Trophoblast cell (in vitro differentiated cells and primary cell): ENCODE data around the gene MYLIP.

Experiments
- DNase-seq, 2 donors: peaks; one replicate each; pipeline ENCODE4 v3.0.0-alpha.2; 2016
- H2AFZ ChIP-seq: 2 replicates; pipeline ENCODE4 v1.6.1; 2013; ENCODE audit warnings: low read length, moderate library complexity, mild to moderate bottlenecking; ENCODE audit not compliant: insufficient read depth, poor library complexity
- H2AK5ac ChIP-seq: 2 replicates; pipeline ENCODE4 v1.6.1; 2013; ENCODE audit warnings: mild to moderate bottlenecking, low read length
- H2BK120ac ChIP-seq: 2 replicates; pipeline ENCODE4 v1.6.1; 2013; ENCODE audit warnings: low read length, mild to moderate bottlenecking, moderate library complexity; ENCODE audit not compliant: insufficient read depth, poor library complexity
- H2BK12ac ChIP-seq: 2 replicates; pipeline ENCODE4 v1.6.1; 2013; ENCODE audit warnings: mild to moderate bottlenecking, low read length, moderate library complexity
- H2BK5ac ChIP-seq: 2 replicates; pipeline ENCODE4 v1.6.1; 2013; ENCODE audit warnings: low read length, low read depth, moderate library complexity, mild to moderate bottlenecking; ENCODE audit not compliant: poor library complexity
- H3K14ac ChIP-seq: 2 replicates; pipeline ENCODE4 v1.6.1; 2013; ENCODE audit warnings: mild to moderate bottlenecking, low read length
- H3K18ac ChIP-seq: 2 replicates; pipeline ENCODE4 v1.6.1; 2013; ENCODE audit warnings: mild to moderate bottlenecking, low read length
- H3K23ac ChIP-seq: 2 replicates; pipeline ENCODE4 v1.6.1; 2013; ENCODE audit warnings: low read length
- H3K27ac ChIP-seq: 2 replicates; pipeline ENCODE4 v1.5.1; 2013; ENCODE audit warnings: low read depth, mild to moderate bottlenecking, inconsistent platforms, low read length, moderate library complexity
- H3K27me3 ChIP-seq: 2 replicates; pipeline ENCODE4 v1.6.1; 2013; ENCODE audit warnings: inconsistent platforms, mild to moderate bottlenecking, low read length, moderate library complexity; ENCODE audit not compliant: insufficient read depth
- H3K36me3 ChIP-seq, 2 experiments: 1 replicate in 1 of 2; 2 replicates in 1 of 2; pipeline ENCODE4 v1.6.1; 2013; ENCODE audit warnings: low read length in 2 of 2, mild to moderate bottlenecking in 2 of 2, moderate library complexity in 1 of 2; ENCODE audit not compliant: insufficient read depth in 2 of 2, control insufficient read depth in 1 of 2
- H3K4ac ChIP-seq: 2 replicates; pipeline ENCODE4 v1.6.1; 2013; ENCODE audit warnings: low read depth, mild to moderate bottlenecking, low read length, moderate library complexity
- H3K4me1 ChIP-seq, 2 experiments: 1 replicate in 1 of 2; 2 replicates in 1 of 2; pipeline ENCODE4 v1.6.1; 2013; ENCODE audit warnings: low read length in 2 of 2, mild to moderate bottlenecking in 2 of 2, moderate library complexity in 1 of 2; ENCODE audit not compliant: insufficient read depth in 2 of 2, control insufficient read depth in 1 of 2
- H3K4me2 ChIP-seq: 2 replicates; pipeline ENCODE4 v1.6.1; 2013; ENCODE audit warnings: inconsistent platforms, mild to moderate bottlenecking, low read length, moderate library complexity
- H3K4me3 ChIP-seq: 2 replicates; pipeline ENCODE4 v1.5.1; 2013; ENCODE audit warnings: mild to moderate bottlenecking, low read depth, low read length, inconsistent platforms
- H3K79me1 ChIP-seq: one replicate; pipeline ENCODE4 v1.6.1; 2013; ENCODE audit warnings: low read length
- H3K79me2 ChIP-seq: 2 replicates; pipeline ENCODE4 v1.6.1; 2013; ENCODE audit warnings: low read length, mild to moderate bottlenecking; ENCODE audit not compliant: control insufficient read depth, insufficient read depth, poor library complexity
- H3K9ac ChIP-seq: 2 replicates; pipeline ENCODE4 v1.6.1; 2013; ENCODE audit warnings: mild to moderate bottlenecking, low read length
- H3K9me3 ChIP-seq: 2 replicates; pipeline ENCODE4 v1.6.1; 2013; ENCODE audit warnings: low read depth, mild to moderate bottlenecking, control low read depth, inconsistent platforms, low read length; ENCODE audit not compliant: insufficient read depth
- H4K12ac ChIP-seq: 2 replicates; pipeline ENCODE4 v1.6.1; 2013; ENCODE audit warnings: low read depth, mild to moderate bottlenecking, low read length, moderate library complexity
- H4K8ac ChIP-seq: 2 replicates; pipeline ENCODE4 v1.6.1; 2013; ENCODE audit warnings: low read depth, mild to moderate bottlenecking, low read length, moderate library complexity
- H4K91ac ChIP-seq: one replicate; pipeline ENCODE4 v1.6.1; 2013; ENCODE audit warnings: low read depth, mild to moderate bottlenecking, low read length, moderate library complexity
- WGBS: extraction: QIAGEN DNeasy Blood & Tissue Kit; methylation state at CpG from one replicate; pipeline ENCODE4 v1.1.7; 2013; ENCODE audit warnings: missing lambda C conversion rate; ENCODE audit not compliant: insufficient read length, insufficient coverage; ENCODE audit errors: extremely low coverage; 5-methylcytosine and 5-hydroxymethylcytosine counted together

Gene MYLIP

GRCh38 chr6:16183187-16183664, 54.3 kb downstream of the MYLIP start:
- H3K79me2 ChIP-seq, result no peaks in the 10 kb centered on the region
- H4K12ac ChIP-seq, result no peak overlapping the region
- no peak overlapping the region for H3K4me2 ChIP-seq
- H3K18ac ChIP-seq, result no peak overlapping the region
- no peak overlapping the region for H4K91ac ChIP-seq
- H3K9ac ChIP-seq, result no peak overlapping the region
- no peak overlapping the region for H3K14ac ChIP-seq
- no peaks in the 10 kb centered on the region for H3K79me1 ChIP-seq
- H4K8ac ChIP-seq, result no peak overlapping the region
- H2BK120ac ChIP-seq, result no peak overlapping the region
- no CpG with 5 or more reads among the region's 4 CpGs for WGBS
- H2BK12ac ChIP-seq, result no peak overlapping the region
- H2AK5ac ChIP-seq, result no peak overlapping the region
- H3K27ac ChIP-seq, result no peak overlapping the region
- no peaks in the 10 kb centered on the region for H3K27me3 ChIP-seq
- DNase-seq, result peak in 1 of 2 donors; percentile 73
- H3K9me3 ChIP-seq, result peaks cover 1% of the 10 kb centered on the region
- H3K36me3 ChIP-seq, result no peaks in the 10 kb centered on the region
- H3K4ac ChIP-seq, result no peak overlapping the region
- H2BK5ac ChIP-seq, result no peak overlapping the region
- H3K23ac ChIP-seq, result no peak overlapping the region
- H3K4me1 ChIP-seq, result peaks cover 0 to 3% of the 10 kb centered on the region in 2 experiments
- H3K4me3 ChIP-seq, result no peak overlapping the region
- H2AFZ ChIP-seq, result no peak overlapping the region

GRCh38 chr6:16184129-16184528, 55.2 kb downstream of the MYLIP start:
- Histone ChIP-seq H3K4me3 (no peak overlapping the region), H2BK5ac (no peak overlapping the region), H2BK120ac (no peak overlapping the region), H3K27me3 (no peaks in the 10 kb centered on the region), H3K4me2 (no peak overlapping the region), H3K27ac (no peak overlapping the region), H2AFZ (no peak overlapping the region), H3K4ac (no peak overlapping the region), H3K9ac (no peak overlapping the region), H3K14ac (no peak overlapping the region), H3K23ac (no peak overlapping the region), H3K79me1 (no peaks in the 10 kb centered on the region), H4K91ac (no peak overlapping the region), H3K36me3 (no peaks in the 10 kb centered on the region), H4K8ac (no peak overlapping the region), H3K9me3 (peaks cover 1% of the 10 kb centered on the region), H3K4me1 (peaks cover 0 to 3% of the 10 kb centered on the region in 2 experiments), H3K18ac (no peak overlapping the region), H2BK12ac (no peak overlapping the region), H3K79me2 (no peaks in the 10 kb centered on the region), H2AK5ac (no peak overlapping the region), H4K12ac (no peak overlapping the region)
- DNase-seq, result peak; percentile 41 to 67
- WGBS, result no CpG with 5 or more reads among the region's 3 CpGs

GRCh38 chr6:16184551-16184950, 55.7 kb downstream of the MYLIP start:
- H3K4ac ChIP-seq, result no peak overlapping the region
- peaks cover 0 to 3% of the 10 kb centered on the region in 2 experiments for H3K4me1 ChIP-seq
- H3K79me1 ChIP-seq, result no peaks in the 10 kb centered on the region
- no peak overlapping the region for H2BK120ac ChIP-seq
- H4K8ac ChIP-seq, result no peak overlapping the region
- no CpG with 5 or more reads among the region's 3 CpGs for WGBS
- DNase-seq, result no peak
- H3K14ac ChIP-seq, result no peak overlapping the region
- H2AFZ ChIP-seq, result no peak overlapping the region
- H3K79me2 ChIP-seq, result no peaks in the 10 kb centered on the region
- H3K36me3 ChIP-seq, result no peaks in the 10 kb centered on the region
- H4K91ac ChIP-seq, result no peak overlapping the region
- peaks cover 1% of the 10 kb centered on the region for H3K9me3 ChIP-seq
- H3K18ac ChIP-seq, result no peak overlapping the region
- no peak overlapping the region for H3K9ac ChIP-seq
- H3K4me2 ChIP-seq, result no peak overlapping the region
- no peak overlapping the region for H2BK5ac ChIP-seq
- H3K27me3 ChIP-seq, result no peaks in the 10 kb centered on the region
- H4K12ac ChIP-seq, result no peak overlapping the region
- H2BK12ac ChIP-seq, result no peak overlapping the region
- no peak overlapping the region for H2AK5ac ChIP-seq
- no peak overlapping the region for H3K23ac ChIP-seq
- H3K27ac ChIP-seq, result no peak overlapping the region
- no peak overlapping the region for H3K4me3 ChIP-seq

GRCh38 chr6:16187176-16187575, 58.3 kb downstream of the MYLIP start:
- no peak overlapping the region for H4K91ac ChIP-seq
- H3K4ac ChIP-seq, result no peak overlapping the region
- H3K23ac ChIP-seq, result no peak overlapping the region
- peaks cover 0 to 3% of the 10 kb centered on the region in 2 experiments for H3K4me1 ChIP-seq
- no peak overlapping the region for H2AFZ ChIP-seq
- no peaks in the 10 kb centered on the region for H3K36me3 ChIP-seq
- no peak overlapping the region for H2BK5ac ChIP-seq
- no peak overlapping the region for H2AK5ac ChIP-seq
- no peak overlapping the region for H3K14ac ChIP-seq
- no peak for DNase-seq
- H3K9me3 ChIP-seq, result no peaks in the 10 kb centered on the region
- no peak overlapping the region for H4K8ac ChIP-seq
- H3K9ac ChIP-seq, result no peak overlapping the region
- WGBS, result no CpG with 5 or more reads among the region's 2 CpGs
- no peaks in the 10 kb centered on the region for H3K27me3 ChIP-seq
- no peak overlapping the region for H2BK12ac ChIP-seq
- H3K18ac ChIP-seq, result no peak overlapping the region
- H4K12ac ChIP-seq, result no peak overlapping the region
- H2BK120ac ChIP-seq, result no peak overlapping the region
- no peaks in the 10 kb centered on the region for H3K79me1 ChIP-seq
- H3K4me2 ChIP-seq, result no peak overlapping the region
- no peak overlapping the region for H3K4me3 ChIP-seq
- H3K79me2 ChIP-seq, result no peaks in the 10 kb centered on the region
- H3K27ac ChIP-seq, result no peak overlapping the region
